Breast epithelium (tissue), 3 donors: ENCODE results near the gene COL5A1.

Experiments used
- POLR2A ChIP-seq: fragments of 450-650 bp; IDR thresholded peaks from one replicate; pipeline ENCODE4 v1.6.1; 2016; ENCODE audit warnings: antibody characterized with exemption, mild to moderate bottlenecking, moderate library complexity
- POLR2AphosphoS5 ChIP-seq, 3 donors: sonication (generic); formaldehyde crosslinking; IDR thresholded peaks; one replicate each; pipeline ENCODE4 v1.6.1; 2017; ENCODE audit warnings: antibody characterized with exemption in 3 of 3
- TF ChIP-seq, protein P1 (sequence below), 3 donors: fragments of 450-650 bp; IDR thresholded peaks; one replicate each; pipeline ENCODE4 v1.5.1; 2016 to 2017; ENCODE audit warnings: antibody characterized with exemption in 3 of 3, mild to moderate bottlenecking in 3 of 3, moderate library complexity in 3 of 3

DNA sequence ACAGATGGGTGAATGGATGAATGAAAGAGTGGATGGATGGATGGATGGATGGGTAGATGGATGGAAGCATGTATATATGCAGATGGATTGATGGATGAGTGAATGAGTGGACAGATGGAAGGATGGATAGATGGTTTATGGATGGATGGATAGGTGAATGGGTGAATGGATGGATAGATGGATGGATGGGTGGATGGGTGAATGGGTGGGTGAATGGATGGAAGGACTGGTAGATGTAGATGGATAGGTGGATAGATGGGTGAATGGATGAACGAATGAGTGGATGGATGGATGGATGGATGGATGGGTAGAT, 85.1 kb downstream of the COL5A1 start:
- TF ChIP-seq, protein P1, sequence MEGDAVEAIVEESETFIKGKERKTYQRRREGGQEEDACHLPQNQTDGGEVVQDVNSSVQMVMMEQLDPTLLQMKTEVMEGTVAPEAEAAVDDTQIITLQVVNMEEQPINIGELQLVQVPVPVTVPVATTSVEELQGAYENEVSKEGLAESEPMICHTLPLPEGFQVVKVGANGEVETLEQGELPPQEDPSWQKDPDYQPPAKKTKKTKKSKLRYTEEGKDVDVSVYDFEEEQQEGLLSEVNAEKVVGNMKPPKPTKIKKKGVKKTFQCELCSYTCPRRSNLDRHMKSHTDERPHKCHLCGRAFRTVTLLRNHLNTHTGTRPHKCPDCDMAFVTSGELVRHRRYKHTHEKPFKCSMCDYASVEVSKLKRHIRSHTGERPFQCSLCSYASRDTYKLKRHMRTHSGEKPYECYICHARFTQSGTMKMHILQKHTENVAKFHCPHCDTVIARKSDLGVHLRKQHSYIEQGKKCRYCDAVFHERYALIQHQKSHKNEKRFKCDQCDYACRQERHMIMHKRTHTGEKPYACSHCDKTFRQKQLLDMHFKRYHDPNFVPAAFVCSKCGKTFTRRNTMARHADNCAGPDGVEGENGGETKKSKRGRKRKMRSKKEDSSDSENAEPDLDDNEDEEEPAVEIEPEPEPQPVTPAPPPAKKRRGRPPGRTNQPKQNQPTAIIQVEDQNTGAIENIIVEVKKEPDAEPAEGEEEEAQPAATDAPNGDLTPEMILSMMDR (IDR thresholded peaks at IDR 0.05) = no peak
- TF ChIP-seq POLR2AphosphoS5 (IDR thresholded peaks at IDR 0.05) (no peak), POLR2A (no peak)
